ENCODE results near the gene IQCE. TPM values are rescaled to one million over a fixed set of nuclear protein-coding genes. Genes with fewer than 3 reads are reported as not detected.

Gene IQCE
- total and polyA plus RNA-seq, 10 of the 15 experiments (the other 5 are each of a cell fraction or from before 2014, with no cell fraction given): 0.37 to 8.1 (median 3.7) TPM

- ChIA-PET POLR2A (no interaction called here), CTCF (no interaction called here), SMC1A (ENCODE audit: uncharacterized antibody, unreplicated experiment) (no interaction called here), RAD21 (ENCODE audit: unreplicated experiment) (no interaction called here)
- no peaks in the 10 kb centered on the region for H3K4me1 ChIP-seq (ENCODE audit: control insufficient read depth, insufficient read depth, low read length)
- no peak; the same call in 2 of the 3 replicates for ATAC-seq
- in situ Hi-C loops (cut with MboI) (no loop called here), intact Hi-C loops (cut with micrococcal nuclease; ENCODE audit: unreplicated experiment) (no loop called here)
- no peaks in the 10 kb centered on the region for H3K27me3 ChIP-seq (replicated peaks in 1 of 2; ENCODE audit: control insufficient read depth in 2 of 2, insufficient read depth in 2 of 2, low read length in 1 of 2)
- no TSS peak for BruUV-seq (replicated peaks)
- H2AFZ ChIP-seq (ENCODE audit: control insufficient read depth, low read depth, low read length): no peak overlapping the region
- no peaks in the 10 kb centered on the region for H4K20me1 ChIP-seq (ENCODE audit: control insufficient read depth, insufficient read depth)
- no peaks in the 10 kb centered on the region for H3K79me2 ChIP-seq (ENCODE audit: control insufficient read depth, insufficient read depth, low read length)
- no peak for FAIRE-seq
- no peak overlapping the region for H3K4me3 ChIP-seq
- peaks cover 0 to 2% of the 10 kb centered on the region in 2 experiments; a peak in 1 of 4 replicates for H3K36me3 ChIP-seq (ENCODE audit: control insufficient read depth in 2 of 2, insufficient read depth in 2 of 2, low read length in 1 of 2)
- TF ChIP-seq CBFB (IDR thresholded peaks at IDR 0.05; ENCODE audit: low read depth): no peak
- H3K4me2 ChIP-seq (ENCODE audit: control insufficient read depth, insufficient read depth): no peak overlapping the region
- H3K9me3 ChIP-seq (replicated peaks; ENCODE audit: control insufficient read depth, insufficient read depth, low read length): no peaks in the 10 kb centered on the region
- H3K9ac ChIP-seq (ENCODE audit: control insufficient read depth, insufficient read depth, low read length): no peak overlapping the region
- 83% methylated on average over 18 of the region's 19 CpGs for WGBS (ENCODE audit: insufficient coverage, insufficient replicate concordance, low lambda C conversion rate, missing lambda C conversion rate)
- H3K27ac ChIP-seq (ENCODE audit: control insufficient read depth, insufficient read depth): no peak overlapping the region
- no peak for DNase-seq (ENCODE audit: low read depth, low spot score)
These were observed 43.7 kb downstream of the IQCE start for GRCh38 chr7:2602406-2603043.

- no peak overlapping the region for H3K4me2 ChIP-seq (ENCODE audit: control insufficient read depth, insufficient read depth)
- H3K27ac ChIP-seq (ENCODE audit: control insufficient read depth, insufficient read depth): no peak overlapping the region
- no peaks in the 10 kb centered on the region for H3K27me3 ChIP-seq (replicated peaks in 1 of 2; ENCODE audit: control insufficient read depth in 2 of 2, insufficient read depth in 2 of 2, low read length in 1 of 2)
- no peak for DNase-seq (ENCODE audit: low read depth, low spot score)
- ChIA-PET RAD21 (ENCODE audit: unreplicated experiment) (no interaction called here), SMC1A (ENCODE audit: uncharacterized antibody, unreplicated experiment) (no interaction called here), POLR2A (interaction anchor here (0.6 kb wide), 1 partner anchor 43 kb away, joined by 3 read pairs; no protein-coding TSS in a partner anchor), CTCF (no interaction called here)
- BruUV-seq (replicated peaks): no TSS peak
- in situ Hi-C loops (cut with MboI): no loop called here
- TF ChIP-seq HDGF (IDR thresholded peaks at IDR 0.05): no peak
- no peak for TF ChIP-seq NRF1 (conservative IDR thresholded peaks at IDR 0.05; ENCODE audit: low read depth, low read length)
- H3K9ac ChIP-seq (ENCODE audit: control insufficient read depth, insufficient read depth, low read length): no peak overlapping the region
- no peaks in the 10 kb centered on the region for H3K79me2 ChIP-seq (ENCODE audit: control insufficient read depth, insufficient read depth, low read length)
- 64% methylated on average over 35 of the region's 35 CpGs for WGBS (ENCODE audit: insufficient coverage, insufficient replicate concordance, low lambda C conversion rate, missing lambda C conversion rate)
- ATAC-seq: no peak
- H3K9me3 ChIP-seq (replicated peaks; ENCODE audit: control insufficient read depth, insufficient read depth, low read length): no peaks in the 10 kb centered on the region
- no peak overlapping the region for H3K4me3 ChIP-seq
- H3K4me1 ChIP-seq (ENCODE audit: control insufficient read depth, insufficient read depth, low read length): no peaks in the 10 kb centered on the region
- intact Hi-C loops (cut with micrococcal nuclease; ENCODE audit: unreplicated experiment): no loop called here
- H4K20me1 ChIP-seq (ENCODE audit: control insufficient read depth, insufficient read depth): no peaks in the 10 kb centered on the region
- no peak overlapping the region for H2AFZ ChIP-seq (ENCODE audit: control insufficient read depth, low read depth, low read length)
- no peak for FAIRE-seq
- peaks cover 0 to 2% of the 10 kb centered on the region in 2 experiments; a peak in 1 of 4 replicates for H3K36me3 ChIP-seq (ENCODE audit: control insufficient read depth in 2 of 2, insufficient read depth in 2 of 2, low read length in 1 of 2)
These were observed 44.5 kb downstream of the IQCE start for GRCh38 chr7:2603044-2603965.
